ENCODE results near the gene SREBF2. TPM values are rescaled to one million over a fixed set of nuclear protein-coding genes. Genes with fewer than 3 reads are reported as not detected.
A peak's percentile ranks its signal among the peaks of the same experiment; 100 is the strongest.

Gene SREBF2
- total RNA-seq, 1 experiment from 2014 or later: 44.9 TPM

- no peak for DNase-seq (ENCODE audit: low read depth)
Measured at GRCh38 chr22:41920271-41920976, 87.5 kb downstream of the SREBF2 start.

DNA sequence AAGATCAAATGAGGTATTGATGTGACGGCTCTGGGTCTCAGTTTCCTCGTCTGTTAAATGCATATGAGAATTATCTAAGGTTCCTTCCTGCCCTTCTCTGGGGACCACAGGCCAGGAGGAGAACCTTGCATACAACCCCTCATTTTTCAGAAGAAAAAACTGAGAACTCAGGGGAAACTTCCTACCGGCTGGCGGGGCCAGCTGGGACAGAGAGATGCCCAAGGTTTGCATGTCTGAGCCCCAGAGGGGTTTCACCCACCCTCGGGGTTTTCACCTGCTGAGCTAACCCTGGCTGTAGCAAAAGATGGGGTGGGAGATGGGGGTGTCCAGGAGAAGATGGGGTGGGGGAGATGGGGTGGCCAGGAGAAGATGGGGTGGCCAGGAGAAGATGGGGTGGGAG, 89.4 kb downstream of the SREBF2 start:
- DNase-seq (ENCODE audit: low read depth): no peak

GRCh38 chr22:41922940-41923594, 90.2 kb downstream of the SREBF2 start:
- DNase-seq (ENCODE audit: low read depth): no peak

DNA sequence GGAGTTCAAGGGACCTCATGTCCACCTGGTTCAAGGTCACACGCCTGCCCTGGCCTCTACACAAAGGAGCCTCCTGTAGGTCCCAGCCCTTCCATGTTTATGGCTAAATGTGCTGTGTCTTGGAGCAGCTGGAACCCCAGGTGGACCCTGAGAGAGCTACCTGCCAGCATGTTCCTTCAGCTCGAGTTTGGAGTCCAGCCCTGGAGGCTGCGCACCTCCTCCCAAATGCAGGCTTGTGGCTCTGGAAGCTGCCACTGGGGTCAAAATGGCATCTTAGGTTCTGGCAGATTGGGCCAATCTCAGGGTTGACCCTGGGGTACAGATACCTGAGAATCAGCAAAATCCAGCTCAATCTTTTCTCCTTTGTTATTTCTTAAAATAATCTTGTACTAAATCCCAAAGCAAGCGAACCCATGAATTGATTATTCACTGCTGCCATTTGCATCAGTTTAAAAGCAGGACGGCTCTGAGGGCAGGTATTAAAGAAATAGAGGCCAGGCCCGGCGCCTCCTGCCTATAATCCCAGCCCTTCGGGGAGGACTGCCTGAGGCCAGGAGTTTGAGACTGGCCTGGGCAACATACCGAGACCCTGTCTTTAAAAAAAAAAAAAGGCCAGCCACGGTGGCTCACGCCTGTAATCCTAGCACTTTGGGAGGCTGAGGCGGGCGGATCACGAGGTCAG, 90.8 kb downstream of the SREBF2 start:
- DNase-seq (ENCODE audit: low read depth): no peak

- no peak for DNase-seq (ENCODE audit: low read depth)
Measured at GRCh38 chr22:41925783-41926460, 93.0 kb downstream of the SREBF2 start.

GRCh38 chr22:41927813-41928212, 94.9 kb downstream of the SREBF2 start:
- DNase-seq (ENCODE audit: low read depth): no peak

DNA sequence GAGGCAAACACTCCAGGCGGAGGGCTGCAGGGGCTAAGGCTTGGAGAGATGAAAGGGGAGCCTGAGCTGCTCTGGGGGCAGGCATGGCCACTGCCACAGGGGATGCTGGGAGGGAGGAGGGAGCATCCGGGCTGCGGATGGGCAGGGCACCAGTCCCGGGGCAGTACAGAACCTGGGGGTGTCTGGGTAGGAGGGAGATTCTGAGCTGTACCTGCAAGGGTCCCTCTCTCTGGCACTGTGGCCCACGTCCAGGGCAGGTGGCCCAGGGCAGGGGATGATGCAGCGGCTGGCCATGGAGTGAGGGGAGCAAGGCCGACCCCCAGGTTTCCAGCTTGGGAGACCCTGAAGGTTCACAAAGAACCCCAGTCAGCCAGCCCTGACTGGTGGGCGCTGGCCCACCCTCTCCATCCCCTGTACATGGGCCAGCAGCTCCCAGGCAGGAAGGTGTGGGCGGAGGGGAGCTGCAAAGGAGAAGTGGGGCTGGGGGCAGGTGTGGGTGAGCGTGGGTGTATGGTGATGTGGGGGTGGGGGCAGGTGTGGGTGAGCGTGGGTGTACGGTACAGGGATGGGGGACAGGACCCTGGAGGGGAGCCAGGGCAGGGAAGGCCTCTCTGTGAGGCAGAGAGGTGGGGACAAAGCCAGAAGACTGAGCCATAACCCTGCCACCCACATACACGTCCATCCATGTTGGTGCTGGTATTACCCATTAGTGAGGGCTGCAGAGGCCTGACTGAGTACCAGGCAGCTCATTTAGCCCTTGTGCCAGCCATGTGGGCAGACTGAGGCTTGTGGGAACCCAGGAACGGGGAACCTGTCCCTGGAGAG, 95.9 kb downstream of the SREBF2 start:
- no peak for DNase-seq (ENCODE audit: low read depth)

GRCh38 chr22:41929418-41929810, 96.5 kb downstream of the SREBF2 start:
- no peak for DNase-seq (ENCODE audit: low read depth)

DNA sequence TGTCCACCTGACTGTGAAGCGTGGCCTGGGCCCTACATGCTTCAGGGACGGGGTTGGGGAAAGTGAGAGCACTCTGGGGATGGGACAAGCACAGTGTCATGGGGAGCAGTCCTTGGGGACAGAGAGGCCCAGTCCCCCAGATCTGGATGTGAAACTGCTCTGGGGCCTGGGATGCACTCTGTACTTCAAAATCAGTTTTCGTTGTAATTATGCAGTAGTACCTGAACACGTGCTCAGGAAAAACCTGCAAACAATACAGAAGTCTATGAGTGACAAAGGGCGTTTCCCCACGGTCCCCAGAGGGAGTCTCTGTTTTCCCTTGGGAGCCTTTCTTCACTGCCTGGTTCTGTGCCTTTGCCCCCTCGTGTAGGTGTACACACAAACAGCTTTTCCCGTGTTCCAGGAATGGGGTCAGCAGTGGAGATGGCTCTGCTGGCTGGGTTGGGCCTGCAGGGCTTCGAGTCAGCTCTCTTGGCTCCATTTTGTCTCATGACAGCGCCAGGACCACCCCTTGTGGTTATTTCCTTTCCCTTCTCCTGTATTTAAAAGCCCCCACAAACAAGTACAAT, 98.9 kb downstream of the SREBF2 start:
- DNase-seq (ENCODE audit: low read depth): no peak

DNA sequence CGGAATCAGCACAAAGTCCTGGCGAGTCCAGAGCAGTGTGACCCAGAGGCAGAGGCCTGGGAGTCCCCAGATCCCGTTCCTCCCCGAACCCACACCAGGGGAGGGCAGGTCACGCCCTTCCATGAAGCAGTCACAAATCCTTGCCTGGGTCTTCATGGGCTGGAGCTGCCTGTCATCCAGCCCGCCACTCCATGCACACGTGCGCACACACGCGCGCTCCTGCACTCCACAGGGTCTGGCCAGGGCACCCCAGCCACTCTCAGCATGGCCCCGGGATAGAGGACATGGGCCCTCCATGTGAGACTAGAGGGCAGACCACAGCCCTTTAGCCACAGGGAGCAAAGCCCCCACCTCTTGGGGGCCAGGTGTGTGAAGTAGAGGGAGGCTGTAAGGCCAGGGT, 99.4 kb downstream of the SREBF2 start:
- DNase-seq (ENCODE audit: low read depth): no peak

GRCh38 chr22:41933411-41934177, 100.7 kb downstream of the SREBF2 start:
- no peak for DNase-seq (ENCODE audit: low read depth)

DNA sequence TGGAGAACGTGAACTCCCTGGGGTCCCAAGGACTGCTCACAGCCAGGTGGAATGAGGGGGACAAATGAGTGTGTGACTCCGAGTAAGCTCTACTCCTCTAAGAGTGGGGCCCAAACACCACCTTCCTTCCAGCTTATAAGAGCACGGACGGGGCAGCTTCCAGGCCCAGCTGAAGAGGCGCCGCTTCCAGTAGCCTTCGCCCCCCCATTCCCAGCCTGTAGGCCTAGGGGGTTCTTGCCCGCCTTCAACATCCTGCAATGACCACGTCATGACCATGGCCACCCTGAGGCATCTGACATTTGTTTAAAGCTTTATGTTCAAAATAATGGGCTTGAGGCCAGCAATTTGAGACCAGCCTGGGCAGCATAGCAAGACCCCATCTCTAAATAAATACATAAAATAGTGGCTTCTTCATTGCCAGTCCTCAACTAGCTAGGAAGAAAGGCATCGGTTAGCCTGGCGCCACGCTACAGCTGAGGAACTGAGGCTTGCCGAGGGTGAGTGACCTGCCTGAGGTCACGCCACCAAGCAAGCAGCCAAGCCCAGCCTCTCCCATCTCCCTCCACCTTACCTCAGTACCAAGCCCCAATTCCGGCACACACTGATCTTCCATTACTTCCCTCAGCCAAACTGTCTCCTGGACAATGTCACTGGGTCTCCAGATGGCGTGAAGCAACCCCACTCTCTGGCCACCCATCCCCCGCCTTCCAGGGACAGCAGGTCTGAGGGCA, 101.5 kb downstream of the SREBF2 start:
- DNase-seq (ENCODE audit: low read depth): no peak

DNA sequence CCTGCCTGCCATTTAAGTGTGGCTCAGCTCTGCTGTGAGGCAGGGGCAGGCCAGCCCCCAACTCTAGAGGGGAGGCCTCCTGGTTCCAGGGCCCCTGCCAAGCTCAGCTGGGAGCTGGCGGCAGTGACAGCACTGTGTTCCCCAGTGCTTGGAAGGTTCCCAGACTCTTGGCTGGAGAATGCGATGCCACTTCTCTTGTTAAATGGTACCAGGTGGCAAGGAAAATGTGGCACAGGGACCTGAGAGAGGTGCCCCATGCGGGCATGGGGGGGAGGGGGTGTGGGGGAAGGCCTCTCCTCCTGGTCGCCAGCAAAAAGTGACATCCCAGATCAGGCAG, 102.1 kb downstream of the SREBF2 start:
- no peak for DNase-seq (ENCODE audit: low read depth)

DNA sequence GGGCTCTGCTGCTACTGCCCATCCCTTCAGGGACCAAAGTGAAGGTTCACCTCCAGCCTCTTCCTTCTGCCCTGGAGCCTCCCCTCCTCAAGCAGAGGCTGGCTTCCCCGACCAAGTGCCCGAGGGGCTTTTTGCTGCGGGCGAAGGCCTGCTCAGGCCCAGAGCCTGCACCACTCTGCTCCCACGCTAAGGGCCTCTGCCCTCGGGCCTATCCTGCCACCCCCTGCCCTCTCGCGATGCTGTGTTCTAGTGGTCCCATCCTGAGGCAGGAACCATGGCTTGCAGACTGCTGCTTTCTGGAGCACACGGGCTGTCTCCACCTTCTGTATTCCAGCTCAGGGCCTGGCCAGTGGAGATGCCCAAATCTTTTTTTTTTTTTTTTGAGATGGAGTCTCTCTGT, 102.6 kb downstream of the SREBF2 start:
- DNase-seq (ENCODE audit: low read depth): no peak

DNA sequence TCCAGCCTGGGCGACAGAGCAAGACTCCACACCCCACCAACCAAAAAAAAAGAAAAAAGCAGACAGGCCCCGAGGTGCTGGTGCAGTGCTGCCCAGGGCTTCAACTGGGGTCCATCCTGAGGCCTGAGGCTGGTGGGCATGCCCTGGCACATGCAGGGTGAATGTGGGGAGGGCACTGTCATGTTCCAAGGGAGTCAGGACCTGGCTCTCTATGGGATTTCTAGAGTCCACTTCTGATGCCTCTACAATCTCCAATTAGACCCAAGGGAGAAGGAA, 103.9 kb downstream of the SREBF2 start:
- no peak for DNase-seq (ENCODE audit: low read depth)

- DNase-seq (ENCODE audit: low read depth): no peak
Measured at GRCh38 chr22:41939981-41940831, 107.3 kb downstream of the SREBF2 start.

DNA sequence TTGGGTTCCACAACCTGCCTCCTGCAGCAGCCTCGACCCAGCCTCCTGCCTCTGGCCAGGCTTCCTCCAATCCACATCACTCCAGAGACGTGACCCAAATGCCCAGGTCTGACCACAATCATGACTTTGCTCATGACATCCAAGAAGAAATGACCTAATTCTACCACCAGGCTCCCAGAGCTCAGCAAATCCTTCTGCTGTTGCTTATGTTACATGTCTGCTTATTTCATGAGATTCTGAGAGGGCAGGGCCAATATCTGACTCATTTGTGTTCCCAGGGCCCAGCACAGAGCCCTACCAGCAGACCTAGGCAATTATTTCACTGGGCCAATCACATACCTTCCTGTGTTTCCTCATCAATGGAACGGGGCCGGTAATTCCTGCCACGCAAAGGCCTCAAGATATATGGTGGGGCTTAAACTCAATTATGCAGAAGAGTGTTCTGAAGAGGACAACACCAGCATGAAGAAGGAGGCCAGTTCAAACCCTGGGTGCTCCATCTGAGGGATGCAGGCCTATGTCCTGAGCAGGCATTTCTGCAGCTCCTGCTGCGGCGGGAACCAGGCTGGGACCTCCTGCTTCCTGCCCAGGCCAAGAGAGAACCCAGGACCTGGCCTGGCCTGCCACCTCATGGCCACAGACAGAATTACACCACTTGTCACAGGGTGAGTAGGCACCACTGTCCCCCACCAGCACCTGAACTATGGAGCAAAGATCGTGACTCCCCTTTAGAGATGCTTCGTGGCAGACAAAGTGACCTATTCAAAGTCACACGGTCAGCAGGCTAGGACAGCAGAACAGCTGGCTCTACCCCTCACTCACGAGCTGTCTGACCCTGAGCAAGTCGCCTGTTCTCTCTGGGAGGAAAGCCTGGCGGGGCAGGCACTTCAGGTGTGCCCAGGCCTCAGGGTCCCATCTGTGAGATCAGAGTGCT, 108.2 kb downstream of the SREBF2 start:
- peak; percentile 86 for DNase-seq (ENCODE audit: low read depth)

- DNase-seq (ENCODE audit: low read depth): no peak
Measured at GRCh38 chr22:41943661-41944209, 110.8 kb downstream of the SREBF2 start.

All from M059J (cell line).